Pancreas (tissue), 10 donors: ENCODE results near the gene AXIN2. TPM values are rescaled to one million over a fixed set of nuclear protein-coding genes. Genes with fewer than 3 reads are reported as not detected.

Experiments
- ATAC-seq, 4 donors: fragments of 200-7000 bp; cut with Tn5 transposase; one replicate each; pipeline versions ENCODE4 v1.8.0 to v1.9.1; 2020; ENCODE audit warnings: mild to moderate bottlenecking in 4 of 4, moderate library complexity in 4 of 4
- DNase-seq, 6 donors: peaks; one replicate each; pipeline ENCODE4 v3.0.0-alpha.2; 2020
- FAIRE-seq: peaks from 2 replicates; lab custom pipeline; 2012; peaks lifted over from hg19 to GRCh38; lab: Jason Lieb, UNC
- H3K27ac ChIP-seq, 4 donors: fragments of 200-600 bp; sonication (generic); 1 replicate in 3 of 4; 2 replicates in 1 of 4; pipeline versions ENCODE4 v1.5.0 to v1.8.0; 2020
- H3K27me3 ChIP-seq, 4 donors: fragments of 200-600 bp; one replicate each; pipeline ENCODE4 v1.8.0; 2021
- H3K36me3 ChIP-seq, 3 donors: fragments of 200-600 bp; sonication (generic) in 1 of 3; one replicate each; pipeline versions ENCODE4 v1.5.0 to v1.8.0; 2020 to 2021
- H3K4me1 ChIP-seq, 3 donors: fragments of 200-600 bp; one replicate each; pipeline ENCODE4 v1.8.0; 2021
- H3K4me3 ChIP-seq, 4 donors: fragments of 200-600 bp; sonication (generic) in 2 of 4; one replicate each; pipeline versions ENCODE4 v1.5.0 to v1.8.0; 2020 to 2021
- H3K9me3 ChIP-seq, 4 donors: fragments of 200-600 bp; one replicate each; pipeline ENCODE4 v1.8.0; 2021
- CTCF ChIP-seq, 4 donors: fragments of 200-600 bp; sonication (generic) in 3 of 4; IDR thresholded peaks; one replicate each; pipeline versions ENCODE4 v1.5.0 to v1.8.0; 2021; ENCODE audit warnings: antibody characterized with exemption in 4 of 4
- WGBS, 2 donors: extraction: QIAGEN DNeasy Blood & Tissue Kit; methylation state at CpG; one replicate each; pipeline ENCODE4 v1.1.7; 2013; 5-methylcytosine and 5-hydroxymethylcytosine counted together
- intact Hi-C, 3 donors: fragments of 100-400 bp; cut with DNase I; formaldehyde crosslinking; loops; one replicate each; pipeline versions ENCODE4 v1.11.1 to v1.14.2; 2022
- polyA plus RNA-seq, 2 donors: library from polyadenylated mRNA; stranded (reverse); fragments of 200-250 nt; gene quantifications; one replicate each; pipeline ENCODE4 v1.2.3, GENCODE V29; 2013
- total RNA-seq, 6 donors: library from RNA; stranded (reverse); fragmentation: NEBNext Ultra II Directional in 4 of 6; extraction: Animal tissue kit (Norgen Biotek cat#: 25700) in 4 of 6; gene quantifications; one replicate each; pipeline versions ENCODE4 v1.2.1 to v1.2.4, GENCODE V29; 2021 to 2023
- donor health status: healthy with polysubstance abuse.
- donor health status: DM: no; HTN: no; CAD: no; lungs with moderate emphysema.
- donor health status: DM: no; HTN: no; CAD: no.
- donor health status: control.
- donor health status: control.
- donor health status: Bipolar disorder and iron deficiency.
- donor health status: DM: yes; HTN: yes; CAD: no.
- donor health status: DM: no; HTN: no; CAD: no.
- donor health status: DM: no; HTN: no; CAD: no.
- donor health status: DM: yes; HTN: yes; CAD: no.

The AXIN2 gene
- total and polyA plus RNA-seq, 8 donors = 2.5 to 13.1 (median 3.3) TPM

GRCh38 chr17:65539630-65540266, 21.7 kb downstream of the AXIN2 start:
- ATAC-seq (no peak), FAIRE-seq (no peak), DNase-seq (no peak)
- H3K36me3 ChIP-seq = peaks cover 0 to 13% (median 9%) of the 10 kb centered on the region in 3 donors
- H3K27me3 ChIP-seq = no peaks in the 10 kb centered on the region
- no peak for TF ChIP-seq CTCF (IDR thresholded peaks at IDR 0.05)
- peaks cover 0 to 11% (median 4%) of the 10 kb centered on the region in 3 donors for H3K4me1 ChIP-seq
- intact Hi-C loops = no loop called here
- no peak overlapping the region for H3K27ac ChIP-seq
- 90 to 92% methylated on average over 2 of the region's 2 CpGs for WGBS, 2 donors
- H3K4me3 ChIP-seq = no peak overlapping the region
- H3K9me3 ChIP-seq = no peaks in the 10 kb centered on the region

- ATAC-seq (no peak), FAIRE-seq (no peak), DNase-seq (no peak)
- Histone ChIP-seq H3K4me1 (peaks cover 0 to 11% (median 4%) of the 10 kb centered on the region in 3 donors), H3K9me3 (no peaks in the 10 kb centered on the region), H3K4me3 (no peak overlapping the region), H3K27ac (no peak overlapping the region), H3K36me3 (peaks cover 0 to 13% (median 13%) of the 10 kb centered on the region in 3 donors), H3K27me3 (no peaks in the 10 kb centered on the region)
- intact Hi-C loops = no loop called here
- no peak for TF ChIP-seq CTCF (IDR thresholded peaks at IDR 0.05)
- WGBS, 2 donors = 86 to 88% methylated on average over 12 of the region's 12 CpGs
These were observed 22.5 kb downstream of the AXIN2 start for GRCh38 chr17:65538675-65539529.

DNA sequence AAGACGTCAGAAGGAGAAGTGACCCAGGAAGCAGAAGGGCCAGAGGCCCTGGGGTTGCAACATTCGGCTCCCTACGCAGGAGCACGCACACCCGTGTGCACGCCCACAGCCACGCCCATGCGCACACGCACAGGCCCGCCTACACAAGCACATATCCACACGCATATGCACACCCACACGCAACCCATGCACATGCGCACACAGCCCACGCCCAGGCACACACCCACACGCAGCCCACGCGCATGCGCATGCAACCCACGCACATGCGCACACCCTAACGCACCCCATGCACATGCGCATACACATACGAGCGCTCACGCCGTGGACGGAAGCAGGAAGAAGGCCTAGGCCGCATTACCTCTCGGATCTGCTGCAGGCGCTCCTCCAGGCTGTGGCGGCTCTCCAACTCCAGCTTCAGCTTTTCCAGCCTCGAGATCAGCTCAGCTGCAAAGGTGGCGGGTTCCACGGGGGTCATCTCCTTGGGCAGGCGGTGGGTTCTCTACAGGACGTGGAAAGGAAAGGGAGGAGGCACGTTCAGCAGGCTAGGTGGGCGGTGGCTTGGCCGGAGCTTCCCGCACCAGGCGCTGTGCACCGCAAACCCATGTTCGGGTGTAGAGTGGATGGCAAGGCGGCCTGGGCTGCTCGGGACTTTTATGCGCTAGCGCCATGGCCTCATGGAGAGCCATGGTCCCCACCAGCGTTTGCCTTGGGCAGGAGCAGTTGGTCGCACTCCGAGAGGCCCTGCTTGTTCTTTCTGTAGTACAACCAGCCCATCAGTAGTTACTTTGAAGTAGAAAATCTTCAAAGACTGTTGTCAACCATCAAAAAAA, 23.4 kb downstream of the AXIN2 start:
- no peak for DNase-seq
- no peak for ATAC-seq
- H3K9me3 ChIP-seq = no peaks in the 10 kb centered on the region
- no peak for FAIRE-seq
- intact Hi-C loops = no loop called here
- 95% methylated on average over 50 of the region's 50 CpGs for WGBS, 2 donors
- no peaks in the 10 kb centered on the region for H3K27me3 ChIP-seq
- no peak overlapping the region for H3K27ac ChIP-seq
- no peak for TF ChIP-seq CTCF (IDR thresholded peaks at IDR 0.05)
- H3K4me3 ChIP-seq = no peak overlapping the region
- H3K4me1 ChIP-seq = peaks cover 0 to 11% (median 3%) of the 10 kb centered on the region in 3 donors
- peaks cover 0 to 18% (median 13%) of the 10 kb centered on the region in 3 donors for H3K36me3 ChIP-seq

DNA sequence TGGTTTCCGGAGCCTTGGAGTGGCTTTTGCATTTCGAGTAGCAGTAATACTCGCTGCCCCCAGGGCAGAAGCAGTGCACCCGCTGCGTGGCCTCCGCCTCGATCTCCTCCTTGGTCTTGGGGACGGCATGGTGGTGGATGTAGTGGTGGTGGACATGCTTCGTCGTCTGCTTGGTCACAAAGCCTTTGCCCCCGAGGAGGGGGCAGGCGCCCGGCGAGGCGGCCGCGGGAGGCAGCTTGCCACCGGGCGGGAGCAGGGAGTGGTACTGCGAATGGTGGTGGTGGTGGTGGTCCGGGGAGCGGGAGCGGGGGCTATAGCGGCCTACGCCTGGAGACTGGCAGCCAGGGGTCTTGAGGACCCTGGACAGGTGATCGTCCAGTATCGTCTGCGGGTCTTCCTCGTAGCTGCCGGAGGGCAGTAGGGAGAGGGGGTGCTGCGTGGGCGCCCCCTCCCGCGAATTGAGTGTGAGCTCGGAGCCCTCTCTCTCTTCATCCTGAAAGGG, 24.1 kb downstream of the AXIN2 start:
- FAIRE-seq (no peak), DNase-seq (no peak), ATAC-seq (no peak)
- H3K36me3 ChIP-seq = peaks cover 0 to 18% (median 13%) of the 10 kb centered on the region in 3 donors
- WGBS, 2 donors = 95 to 96% methylated on average over 35 of the region's 35 CpGs
- H3K4me3 ChIP-seq = no peak overlapping the region
- H3K27ac ChIP-seq = no peak overlapping the region
- no peak for TF ChIP-seq CTCF (IDR thresholded peaks at IDR 0.05)
- no peaks in the 10 kb centered on the region for H3K27me3 ChIP-seq
- H3K4me1 ChIP-seq = peaks cover 0 to 5% (median 3%) of the 10 kb centered on the region in 3 donors
- H3K9me3 ChIP-seq = no peaks in the 10 kb centered on the region
- intact Hi-C loops = no loop called here
